Endothelial cell of umbilical vein (primary cell): ENCODE measurements around the gene MAPK8IP2.
A peak's percentile ranks its signal among the peaks of the same experiment; 100 is the strongest.

Experiments
- EZH2 ChIP-seq: IDR thresholded peaks from 2 replicates; pipeline ENCODE4 v1.6.1; 2012; ENCODE audit warnings: borderline replicate concordance, low read depth, mild to moderate bottlenecking, moderate library complexity, low read length, inconsistent platforms; ENCODE audit not compliant: severe bottlenecking
- POLR2A ChIP-seq: IDR thresholded peaks from 2 replicates; pipeline ENCODE4 v1.6.1; 2012; ENCODE audit warnings: low read depth, mild to moderate bottlenecking, control low read depth, low read length
- POLR2AphosphoS5 ChIP-seq: IDR thresholded peaks from 2 replicates; pipeline ENCODE4 v1.6.1; 2012; ENCODE audit warnings: low read depth, mild to moderate bottlenecking, control low read depth, low read length, moderate library complexity; ENCODE audit not compliant: insufficient read depth
- TF ChIP-seq, protein P1 (sequence below), 2 donors: IDR thresholded peaks; 1 replicate in 1 of 2; 2 replicates in 1 of 2; pipeline ENCODE4 v1.5.1; 2011; ENCODE audit warnings: low read length in 2 of 2, mild to moderate bottlenecking in 2 of 2, moderate library complexity in 2 of 2, control low read depth in 1 of 2, inconsistent platforms in 1 of 2, low read depth in 1 of 2; ENCODE audit not compliant: insufficient read depth in 1 of 2; ENCODE audit errors: extremely low read depth in 1 of 2

GRCh38 chr22:50627642-50628542, 27.3 kb downstream of the MAPK8IP2 start, which contains the start of gene ARSA:
- TF ChIP-seq, protein P1, sequence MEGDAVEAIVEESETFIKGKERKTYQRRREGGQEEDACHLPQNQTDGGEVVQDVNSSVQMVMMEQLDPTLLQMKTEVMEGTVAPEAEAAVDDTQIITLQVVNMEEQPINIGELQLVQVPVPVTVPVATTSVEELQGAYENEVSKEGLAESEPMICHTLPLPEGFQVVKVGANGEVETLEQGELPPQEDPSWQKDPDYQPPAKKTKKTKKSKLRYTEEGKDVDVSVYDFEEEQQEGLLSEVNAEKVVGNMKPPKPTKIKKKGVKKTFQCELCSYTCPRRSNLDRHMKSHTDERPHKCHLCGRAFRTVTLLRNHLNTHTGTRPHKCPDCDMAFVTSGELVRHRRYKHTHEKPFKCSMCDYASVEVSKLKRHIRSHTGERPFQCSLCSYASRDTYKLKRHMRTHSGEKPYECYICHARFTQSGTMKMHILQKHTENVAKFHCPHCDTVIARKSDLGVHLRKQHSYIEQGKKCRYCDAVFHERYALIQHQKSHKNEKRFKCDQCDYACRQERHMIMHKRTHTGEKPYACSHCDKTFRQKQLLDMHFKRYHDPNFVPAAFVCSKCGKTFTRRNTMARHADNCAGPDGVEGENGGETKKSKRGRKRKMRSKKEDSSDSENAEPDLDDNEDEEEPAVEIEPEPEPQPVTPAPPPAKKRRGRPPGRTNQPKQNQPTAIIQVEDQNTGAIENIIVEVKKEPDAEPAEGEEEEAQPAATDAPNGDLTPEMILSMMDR (IDR thresholded peaks at IDR 0.05; ENCODE audit: extremely low read depth in 1 of 2, insufficient read depth in 1 of 2, low read depth in 1 of 2, low read length in 2 of 2) = peak; percentile 12 to 54
- peak; percentile 89 for TF ChIP-seq POLR2A
- no peak for TF ChIP-seq EZH2
- TF ChIP-seq POLR2AphosphoS5 = peak; percentile 80
